OCI-LY1 (cell line): Measurements from ENCODE around the gene ABLIM2.

Experiments
- H2AFZ ChIP-seq: fragments of 200-600 bp; sonication (generic), shearing (Covaris generic); 2 replicates; pipeline ENCODE4 v1.6.0; 2014; ENCODE audit warnings: antibody characterized with exemption, mild to moderate bottlenecking, low read length
- H3F3A ChIP-seq: fragments of 200-600 bp; sonication (generic), shearing (Covaris generic); 2 replicates; pipeline ENCODE4 v1.6.0; 2014; ENCODE audit warnings: mild to moderate bottlenecking, antibody characterized with exemption, low read length, moderate library complexity; ENCODE audit not compliant: insufficient read depth
- H3K27ac ChIP-seq: fragments of 200-600 bp; sonication (generic); 2 replicates; pipeline ENCODE4 v1.5.1; 2014; ENCODE audit warnings: low read length, mixed run types, mild to moderate bottlenecking, low read depth; ENCODE audit not compliant: poor library complexity, severe bottlenecking
- H3K27me3 ChIP-seq: fragments of 200-600 bp; sonication (generic); 2 replicates; pipeline ENCODE4 v1.6.0; 2014; ENCODE audit warnings: antibody characterized with exemption, mild to moderate bottlenecking, low read length, moderate library complexity; ENCODE audit not compliant: insufficient read depth
- H3K36me3 ChIP-seq: fragments of 200-600 bp; sonication (generic); 2 replicates; pipeline ENCODE4 v1.6.1; 2014; ENCODE audit warnings: mild to moderate bottlenecking, antibody characterized with exemption, low read length, moderate library complexity, mixed read lengths; ENCODE audit not compliant: insufficient read depth
- H3K4me1 ChIP-seq: fragments of 200-600 bp; sonication (generic); 2 replicates; pipeline ENCODE4 v1.5.1; 2014; ENCODE audit warnings: mild to moderate bottlenecking, low read length, moderate library complexity; ENCODE audit not compliant: insufficient read depth, severe bottlenecking
- H3K4me2 ChIP-seq: fragments of 200-600 bp; sonication (generic), shearing (Covaris generic); 2 replicates; pipeline ENCODE4 v1.6.1; 2014; ENCODE audit warnings: low read length
- H3K4me3 ChIP-seq: fragments of 200-600 bp; sonication (generic); 2 replicates; pipeline ENCODE4 v1.5.1; 2014; ENCODE audit warnings: low read length, low read depth, mild to moderate bottlenecking, mixed read lengths; ENCODE audit not compliant: poor library complexity, severe bottlenecking
- H3K79me2 ChIP-seq: fragments of 200-600 bp; shearing (Covaris generic); 2 replicates; pipeline ENCODE4 v1.6.1; 2016; ENCODE audit warnings: mixed run types, low read length, mixed read lengths; ENCODE audit not compliant: insufficient read depth
- H3K9ac ChIP-seq: fragments of 200-600 bp; sonication (generic), shearing (Covaris generic); 2 replicates; pipeline ENCODE4 v1.6.1; 2014; ENCODE audit warnings: mild to moderate bottlenecking, low read length, mixed read lengths
- H3K9me2 ChIP-seq: fragments of 200-600 bp; sonication (generic), shearing (Covaris generic); 2 replicates; pipeline ENCODE4 v1.6.1; 2014; ENCODE audit warnings: low read depth, mild to moderate bottlenecking, low read length, mixed read lengths
- H3K9me3 ChIP-seq: fragments of 200-600 bp; shearing (Covaris generic); 2 replicates; pipeline ENCODE4 v1.6.1; 2014; ENCODE audit warnings: low read length, mixed read lengths
- H4K20me1 ChIP-seq: fragments of 200-600 bp; sonication (generic), shearing (Covaris generic); 2 replicates; pipeline ENCODE4 v1.6.0; 2016; ENCODE audit warnings: mild to moderate bottlenecking, low read length; ENCODE audit not compliant: insufficient read depth
- CTCF ChIP-seq: fragments of 200-600 bp; sonication (generic), shearing (Covaris generic); IDR thresholded peaks from 2 replicates; pipeline ENCODE4 v1.5.1; 2017; ENCODE audit warnings: mild to moderate bottlenecking, antibody characterized with exemption, low read length, moderate library complexity, mixed read lengths
- EZH2 ChIP-seq: fragments of 200-600 bp; sonication (generic), shearing (Covaris generic); IDR thresholded peaks from 2 replicates; pipeline ENCODE4 v1.8.0; 2017; ENCODE audit warnings: borderline replicate concordance, mixed run types, mild to moderate bottlenecking, antibody characterized with exemption, low read length, moderate library complexity, mixed read lengths

Gene ABLIM2

DNA sequence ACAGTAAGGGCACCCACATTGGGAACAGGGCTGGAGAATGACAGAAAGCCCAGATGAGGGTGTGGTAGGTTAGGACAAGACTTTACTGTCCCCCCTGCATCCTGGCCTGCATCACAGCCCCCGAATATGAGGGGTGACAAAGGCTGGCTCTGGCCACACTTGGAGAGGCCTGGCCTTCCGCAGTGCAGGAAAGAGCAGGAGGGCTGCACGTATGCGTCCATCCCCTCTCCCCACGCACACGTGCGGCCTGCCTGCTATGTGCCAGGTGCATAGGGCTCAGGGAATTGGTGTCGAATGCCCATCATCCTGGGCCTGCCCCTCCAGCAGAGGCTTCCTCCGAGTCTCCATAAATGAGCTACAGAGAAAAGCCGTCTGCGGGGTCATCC lies 80.5 kb downstream of the ABLIM2 start:
- H3K27me3 ChIP-seq: no peaks in the 10 kb centered on the region
- no peaks in the 10 kb centered on the region for H3K9me3 ChIP-seq
- TF ChIP-seq CTCF: no peak
- peaks cover 3% of the 10 kb centered on the region for H3K4me1 ChIP-seq
- no peak overlapping the region for H2AFZ ChIP-seq
- no peaks in the 10 kb centered on the region for H4K20me1 ChIP-seq
- no peak overlapping the region for H3K4me3 ChIP-seq
- no peak overlapping the region for H3K4me2 ChIP-seq
- H3K9me2 ChIP-seq: no peaks in the 10 kb centered on the region
- no peak overlapping the region for H3K27ac ChIP-seq
- H3K36me3 ChIP-seq: no peaks in the 10 kb centered on the region
- H3F3A ChIP-seq: no peaks in the 10 kb centered on the region
- no peaks in the 10 kb centered on the region for H3K79me2 ChIP-seq
- H3K9ac ChIP-seq: no peak overlapping the region

- no peaks in the 10 kb centered on the region for H3K9me3 ChIP-seq
- H4K20me1 ChIP-seq: no peaks in the 10 kb centered on the region
- no peak overlapping the region for H3K27ac ChIP-seq
- H3K9me2 ChIP-seq: no peaks in the 10 kb centered on the region
- no peak overlapping the region for H2AFZ ChIP-seq
- no peak overlapping the region for H3K9ac ChIP-seq
- H3K27me3 ChIP-seq: no peaks in the 10 kb centered on the region
- no peak overlapping the region for H3K4me3 ChIP-seq
- no peaks in the 10 kb centered on the region for H3K36me3 ChIP-seq
- TF ChIP-seq CTCF: no peak
- TF ChIP-seq EZH2: no peak
- no peaks in the 10 kb centered on the region for H3K4me1 ChIP-seq
- no peak overlapping the region for H3K4me2 ChIP-seq
- no peaks in the 10 kb centered on the region for H3K79me2 ChIP-seq
- H3F3A ChIP-seq: no peaks in the 10 kb centered on the region
These were observed 81.2 kb downstream of the ABLIM2 start for GRCh38 chr4:8077181-8078108.

DNA sequence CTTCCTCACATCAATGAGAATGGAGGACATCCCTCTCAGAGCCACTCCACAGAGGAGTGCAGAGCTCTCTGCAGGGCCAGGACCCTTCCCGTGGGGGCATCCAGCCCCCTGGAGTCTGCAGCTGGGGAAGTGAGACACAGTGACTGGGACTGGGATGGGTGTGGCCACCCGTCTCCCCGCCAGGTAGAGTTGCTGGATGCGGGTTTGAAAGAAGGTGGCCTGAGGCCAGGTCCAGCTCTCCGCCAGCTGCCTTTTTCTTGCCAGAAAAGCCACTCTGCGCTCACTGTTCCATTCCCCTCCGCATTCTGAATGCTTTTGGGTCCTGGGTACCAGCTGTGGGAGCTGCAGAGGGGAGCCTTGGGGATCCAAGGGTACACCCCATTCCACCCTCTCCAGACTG lies 82.6 kb downstream of the ABLIM2 start:
- Histone ChIP-seq H3K4me3 (no peak overlapping the region), H4K20me1 (no peaks in the 10 kb centered on the region), H3K36me3 (no peaks in the 10 kb centered on the region), H3K9ac (no peak overlapping the region), H2AFZ (no peak overlapping the region), H3K27me3 (no peaks in the 10 kb centered on the region), H3F3A (no peaks in the 10 kb centered on the region), H3K4me1 (no peaks in the 10 kb centered on the region), H3K9me2 (no peaks in the 10 kb centered on the region), H3K4me2 (no peak overlapping the region), H3K27ac (no peak overlapping the region), H3K9me3 (no peaks in the 10 kb centered on the region), H3K79me2 (no peaks in the 10 kb centered on the region)
- no peak for TF ChIP-seq EZH2
- TF ChIP-seq CTCF: no peak
